Left cardiac atrium (tissue), 4 donors: ENCODE measurements around the gene FGF11. TPM values are rescaled to one million over a fixed set of nuclear protein-coding genes. Genes with fewer than 3 reads are reported as not detected.

ENCODE experiments used
- ATAC-seq, 2 donors: fragments of 200-7000 bp; cut with Tn5 transposase; one replicate each; pipeline ENCODE4 v1.9.1; 2020; ENCODE audit warnings: mild to moderate bottlenecking in 2 of 2, moderate library complexity in 2 of 2
- DNase-seq: peaks from one replicate; pipeline ENCODE4 v3.0.0-alpha.2; 2020
- intact Hi-C, 2 donors: fragments of 100-400 bp; cut with DNase I; formaldehyde crosslinking; loops; one replicate each; pipeline versions ENCODE4 v1.14.1 to v1.15.1; 2022 to 2023
- long read RNA-seq: library from polyadenylated mRNA; unstranded; transcript quantifications from one replicate; pipeline ENCODE4 v2.0.0, GENCODE V29; 2021
- total RNA-seq, 2 donors: library from RNA; stranded (reverse); fragmentation: NEBNext Ultra II Directional; extraction: Animal tissue kit (Norgen Biotek cat#: 25700); gene quantifications; one replicate each; pipeline ENCODE4 v1.2.1, GENCODE V29; 2021
- donor health status: DM: no; HTN: yes; CAD: no.
- donor health status: DM: no; HTN: yes; CAD: no; lungs with severe emphysema.
- donor health status: DM: yes; HTN: yes; CAD: no.
- donor health status: Dilated cardiomyopathy.

Gene FGF11
- total RNA-seq = 10 to 100 TPM; 20.5 to 24.6 TPM
- long read RNA-seq, partial matches to known transcripts = 3 of 8 reads
- long read RNA-seq, other reads (novel, unspliced or antisense) = 1 of 8 reads

DNA sequence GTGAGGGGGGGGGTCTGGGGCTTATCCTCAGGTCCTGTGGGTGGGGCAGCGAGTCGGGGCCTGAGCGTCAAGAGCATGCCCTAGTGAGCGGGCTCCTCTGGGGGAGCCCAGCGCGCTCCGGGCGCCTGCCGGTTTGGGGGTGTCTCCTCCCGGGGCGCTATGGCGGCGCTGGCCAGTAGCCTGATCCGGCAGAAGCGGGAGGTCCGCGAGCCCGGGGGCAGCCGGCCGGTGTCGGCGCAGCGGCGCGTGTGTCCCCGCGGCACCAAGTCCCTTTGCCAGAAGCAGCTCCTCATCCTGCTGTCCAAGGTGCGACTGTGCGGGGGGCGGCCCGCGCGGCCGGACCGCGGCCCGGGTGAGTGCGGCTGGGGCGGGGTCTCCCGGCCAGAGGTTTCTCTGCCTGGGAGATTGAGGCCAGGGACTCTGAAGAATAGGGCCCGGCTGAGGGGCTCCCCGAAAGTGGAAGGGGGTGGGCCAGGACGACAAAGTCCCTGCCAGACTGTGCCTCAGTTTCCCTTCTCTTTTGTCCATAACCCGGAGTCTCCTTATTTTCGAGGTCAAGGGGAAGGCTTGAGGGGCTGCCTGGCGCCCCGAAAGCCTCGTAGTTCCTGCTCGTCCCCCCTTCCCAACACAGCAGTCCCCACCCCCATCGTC is at the start of gene FGF11:
Gene FGF11, plus strand, starts transcription at position 51 of the 651 bp plus-strand sequence. Its CDS starts 109 bp downstream, at position 160.
- DNase-seq = no peak
- intact Hi-C loops = loop anchor here (2.0 to 10.0 kb wide), 5 partner anchors 45 to 125 kb away; partner anchors contain the start of genes SENP3 (in 2 of the 2), POLR2A (in 1 of the 2) and TMEM95 (in 1 of the 2)
- ATAC-seq = no peak

DNA sequence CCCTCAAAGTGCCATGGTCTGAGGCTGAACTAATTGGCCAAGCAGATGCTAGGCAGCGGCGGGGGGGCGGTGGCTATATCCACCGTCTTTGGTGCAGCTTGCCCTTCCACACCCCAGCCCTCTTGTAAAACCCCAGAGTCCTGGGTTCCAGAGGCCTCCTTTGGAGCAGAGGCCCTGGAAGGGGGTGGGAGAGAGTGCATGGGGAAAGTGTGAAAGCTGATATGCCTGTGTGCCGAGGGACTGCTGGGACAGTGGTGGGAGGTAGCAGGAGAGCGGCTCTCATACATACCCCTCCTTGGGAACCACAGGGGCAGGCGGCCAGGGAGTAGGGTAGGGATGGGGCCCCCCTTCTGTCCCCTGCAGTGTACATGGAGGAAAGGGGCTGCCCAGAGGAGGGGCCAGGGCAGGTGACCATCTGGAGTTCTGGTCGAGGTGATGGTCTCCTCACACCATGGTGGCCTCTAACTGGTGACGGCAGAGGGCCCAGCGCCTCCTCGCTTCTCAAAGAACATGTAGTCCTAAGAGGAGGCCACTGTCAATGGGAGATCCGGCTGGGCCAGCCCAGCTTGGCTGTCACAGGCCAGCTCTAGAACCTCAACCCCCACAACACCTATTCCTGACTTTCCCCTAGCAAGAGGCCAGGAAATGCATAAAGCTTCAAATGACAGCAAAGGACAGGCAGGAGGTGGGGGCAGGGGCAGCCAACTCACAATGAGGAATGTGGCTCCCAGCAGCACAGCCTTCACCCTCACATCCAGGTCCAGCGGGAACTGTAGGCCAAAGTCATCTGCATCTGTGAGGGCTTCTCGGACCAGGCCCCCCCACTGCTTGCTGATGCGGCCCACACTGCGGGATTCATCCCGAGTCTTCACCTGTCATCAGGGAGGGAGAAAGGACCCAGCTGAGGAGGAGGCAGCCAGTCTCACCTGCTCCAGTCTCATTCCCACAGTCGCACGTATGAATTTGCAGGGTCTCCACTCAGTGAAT is 49.1 kb upstream of the FGF11 start:
- DNase-seq (no peak), ATAC-seq (no peak)
- intact Hi-C loops = loop anchor here in 1 of 2 donors (5.0 kb wide), 1 partner anchor 33 kb away; the partner anchor contains the start of gene TMEM95

DNA sequence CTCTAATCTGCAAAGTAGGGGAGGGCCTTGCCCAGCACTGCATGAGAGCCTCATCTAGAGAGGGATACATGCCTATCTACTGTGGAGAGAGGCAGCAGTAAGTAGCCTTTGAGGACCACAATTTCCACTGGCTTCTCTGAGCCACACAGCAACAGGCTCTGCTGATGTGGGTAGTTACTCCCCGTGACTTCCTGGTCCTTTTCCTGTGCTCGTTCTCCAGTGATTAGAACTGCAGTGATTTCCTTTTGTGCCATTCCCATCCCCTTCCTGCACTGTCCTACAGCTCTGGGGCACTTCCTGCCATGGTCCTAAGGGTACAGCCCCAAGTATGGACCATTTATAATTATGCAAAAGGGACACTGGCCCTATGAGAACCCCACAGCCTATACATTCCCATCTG is 48.0 kb upstream of the FGF11 start:
- ATAC-seq (no peak), DNase-seq (no peak)
- intact Hi-C loops = loop anchor here in 1 of 2 donors (5.0 kb wide), 1 partner anchor 34 kb away; the partner anchor contains the start of gene TMEM95

DNA sequence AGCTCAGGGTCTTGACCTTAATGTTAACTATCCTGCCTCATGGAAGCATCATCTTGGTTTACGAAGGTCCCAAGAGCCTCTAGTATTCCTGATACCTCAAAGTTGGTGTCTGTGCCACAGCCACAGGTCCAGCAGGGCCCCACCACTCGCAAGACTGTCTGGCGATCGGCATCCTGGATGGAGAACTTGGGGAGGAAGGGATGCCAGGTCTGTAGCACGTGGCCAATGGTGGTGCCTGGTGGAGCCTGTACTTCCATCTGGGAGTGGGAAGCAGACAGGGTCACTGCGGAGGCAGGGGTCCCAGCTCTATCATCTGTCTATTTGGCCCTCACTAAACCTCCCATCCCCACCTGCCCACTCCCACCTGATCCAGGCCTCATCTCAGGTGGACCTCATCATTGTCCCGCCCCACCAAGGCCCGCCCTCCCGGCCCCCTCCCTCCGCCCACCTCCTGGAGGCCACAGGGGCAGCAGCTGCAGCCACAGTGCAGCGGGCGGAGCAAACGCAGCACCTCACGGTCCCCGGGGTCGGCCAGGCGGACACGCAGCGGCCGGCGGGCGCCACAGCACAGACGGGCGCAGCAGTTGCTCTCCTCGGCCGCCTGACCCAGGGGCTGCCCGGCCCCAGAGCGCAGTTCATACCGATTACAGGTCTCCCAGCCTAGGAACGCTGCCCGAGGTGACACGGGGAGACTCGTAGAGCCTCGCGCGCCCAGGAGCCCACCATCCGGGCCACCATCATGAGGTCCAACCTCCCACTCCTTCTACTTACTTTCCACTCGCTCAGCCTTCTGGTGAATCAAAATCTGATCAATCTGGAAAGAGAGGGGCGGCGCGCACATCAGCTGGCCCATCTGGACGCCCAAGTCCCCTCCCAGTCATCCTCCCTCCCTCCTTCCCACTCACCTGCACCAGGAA is 46.4 kb upstream of the FGF11 start:
- DNase-seq (no peak), ATAC-seq (no peak)
- intact Hi-C loops = loop anchor here in 1 of 2 donors (5.0 kb wide), 1 partner anchor 36 kb away; the partner anchor contains the start of gene TMEM95

DNA sequence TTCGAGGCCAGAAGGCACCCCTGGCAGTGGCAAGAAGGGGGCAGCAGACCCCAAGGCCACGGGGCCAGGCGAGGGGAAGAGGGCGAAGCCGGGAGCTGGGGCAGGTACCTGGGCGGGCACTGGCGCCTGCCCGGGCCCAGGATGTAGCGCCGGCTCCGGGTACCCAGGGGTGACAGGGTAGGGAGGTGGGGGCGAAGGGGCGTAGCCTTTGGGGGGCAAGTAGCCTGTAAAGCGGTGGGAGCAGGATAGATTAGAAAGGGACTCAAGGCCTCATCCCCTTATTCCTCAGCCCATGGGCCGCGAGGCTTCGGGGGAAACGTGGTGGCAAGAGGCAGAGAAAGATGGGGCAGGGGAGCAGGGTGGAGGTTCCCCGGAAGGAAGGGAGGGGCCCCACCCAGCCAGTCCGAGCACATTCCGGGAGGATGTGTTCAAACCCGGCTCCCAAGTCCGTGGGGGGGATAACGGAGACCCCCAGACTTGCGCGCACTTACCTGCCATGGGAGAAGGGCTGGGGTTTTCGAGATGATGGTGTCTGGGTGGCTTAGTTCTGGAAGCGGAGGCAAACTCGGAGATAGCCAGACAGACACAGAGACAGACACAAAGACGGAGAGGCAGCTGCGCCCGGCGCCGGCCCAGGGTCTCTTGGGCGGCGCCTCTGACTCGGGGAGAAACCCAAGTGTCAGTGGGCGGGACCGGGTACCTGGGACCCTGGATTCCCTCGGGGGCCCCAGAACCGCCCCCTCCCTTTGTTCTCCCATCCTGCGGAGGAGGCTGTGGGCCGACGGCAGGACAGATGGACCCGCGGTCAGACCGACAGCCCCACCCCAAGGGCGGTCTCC is 45.5 kb upstream of the FGF11 start:
- intact Hi-C loops = loop anchor here in 1 of 2 donors (5.0 kb wide), 1 partner anchor 37 kb away; the partner anchor contains the start of gene TMEM95
- DNase-seq (no peak), ATAC-seq (peak; percentile 19 to 35)

DNA sequence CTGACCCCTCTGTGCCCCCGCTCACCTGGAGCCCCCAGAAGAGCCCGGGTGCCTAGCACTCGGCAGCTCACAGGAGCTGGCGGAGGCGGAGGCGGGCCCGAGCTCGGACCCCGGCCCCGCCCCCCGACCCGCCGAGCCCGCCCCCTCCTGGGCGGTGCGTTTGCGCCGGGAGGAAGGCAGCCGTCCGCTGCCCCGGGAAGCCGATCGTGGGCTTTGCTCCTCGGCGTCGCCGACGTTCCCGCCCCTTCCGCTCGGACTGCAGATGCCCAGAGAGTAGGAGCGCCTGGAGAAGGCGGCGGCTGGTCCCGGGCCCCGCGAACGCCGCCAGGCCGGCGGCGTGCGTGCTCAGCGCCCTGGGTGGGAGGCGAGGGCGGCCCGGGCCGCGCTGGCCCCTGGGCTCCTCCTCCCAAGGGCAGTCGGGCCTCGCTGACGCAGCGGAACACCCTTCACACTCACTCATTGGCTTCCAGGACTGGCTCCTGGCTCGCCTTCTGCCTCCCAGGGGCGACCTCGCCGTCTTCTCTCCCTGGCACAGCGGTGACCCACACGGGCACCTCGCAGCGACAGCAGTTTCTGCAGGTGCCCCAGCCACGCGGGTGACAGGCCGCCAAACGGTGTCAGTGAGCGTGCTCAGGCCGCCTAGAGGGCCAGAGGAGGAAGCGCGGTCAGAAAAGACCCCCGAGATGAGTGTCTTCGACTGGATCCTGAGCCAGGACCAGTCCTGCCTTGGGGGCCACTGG is 44.7 kb upstream of the FGF11 start, which contains the start of gene PLSCR3:
Gene PLSCR3, minus strand, starts transcription at position 74 of the 740 bp plus-strand sequence. CDS start 415 bp downstream, outside the sequence.
- intact Hi-C loops = loop anchor here in 1 of 2 donors (5.0 kb wide), 1 partner anchor 37 kb away; the partner anchor contains the start of gene TMEM95
- DNase-seq (peak; percentile 92), ATAC-seq (peak; percentile 95)

GRCh38 chr17:7396147-7396546 is 43.2 kb upstream of the FGF11 start:
- ATAC-seq (no peak), DNase-seq (no peak)
- intact Hi-C loops = no loop called here

- DNase-seq (no peak), ATAC-seq (no peak)
- intact Hi-C loops = no loop called here
Observed at GRCh38 chr17:7398612-7399011, 40.7 kb upstream of the FGF11 start.

GRCh38 chr17:7403043-7403726 is 36.1 kb upstream of the FGF11 start:
- intact Hi-C loops = no loop called here
- DNase-seq = peak; percentile 73
- ATAC-seq = peak; percentile 4 to 13

GRCh38 chr17:7403727-7403976 is 35.7 kb upstream of the FGF11 start:
- ATAC-seq = peak; percentile 51 to 54
- intact Hi-C loops = no loop called here
- no peak for DNase-seq

- ATAC-seq (peak; percentile 91 to 94), DNase-seq (peak; percentile 99)
- intact Hi-C loops = loop anchor here in 1 of 2 donors (2.0 kb wide), 1 partner anchor 31 kb away; the partner anchor contains the start of gene TMEM102
Observed at GRCh38 chr17:7403977-7404736, 35.2 kb upstream of the FGF11 start, which contains the start of gene TMEM256. Gene TMEM256, minus strand, starts transcription at chr17:7404097. Its CDS starts 13 bp downstream, at chr17:7404084.

GRCh38 chr17:7404737-7405349 is 34.5 kb upstream of the FGF11 start:
- DNase-seq (peak; percentile 73), ATAC-seq (peak; percentile 52 to 65)
- intact Hi-C loops = loop anchor here in 1 of 2 donors (2.0 kb wide), 1 partner anchor 30 kb away; the partner anchor contains the start of gene TMEM102

DNA sequence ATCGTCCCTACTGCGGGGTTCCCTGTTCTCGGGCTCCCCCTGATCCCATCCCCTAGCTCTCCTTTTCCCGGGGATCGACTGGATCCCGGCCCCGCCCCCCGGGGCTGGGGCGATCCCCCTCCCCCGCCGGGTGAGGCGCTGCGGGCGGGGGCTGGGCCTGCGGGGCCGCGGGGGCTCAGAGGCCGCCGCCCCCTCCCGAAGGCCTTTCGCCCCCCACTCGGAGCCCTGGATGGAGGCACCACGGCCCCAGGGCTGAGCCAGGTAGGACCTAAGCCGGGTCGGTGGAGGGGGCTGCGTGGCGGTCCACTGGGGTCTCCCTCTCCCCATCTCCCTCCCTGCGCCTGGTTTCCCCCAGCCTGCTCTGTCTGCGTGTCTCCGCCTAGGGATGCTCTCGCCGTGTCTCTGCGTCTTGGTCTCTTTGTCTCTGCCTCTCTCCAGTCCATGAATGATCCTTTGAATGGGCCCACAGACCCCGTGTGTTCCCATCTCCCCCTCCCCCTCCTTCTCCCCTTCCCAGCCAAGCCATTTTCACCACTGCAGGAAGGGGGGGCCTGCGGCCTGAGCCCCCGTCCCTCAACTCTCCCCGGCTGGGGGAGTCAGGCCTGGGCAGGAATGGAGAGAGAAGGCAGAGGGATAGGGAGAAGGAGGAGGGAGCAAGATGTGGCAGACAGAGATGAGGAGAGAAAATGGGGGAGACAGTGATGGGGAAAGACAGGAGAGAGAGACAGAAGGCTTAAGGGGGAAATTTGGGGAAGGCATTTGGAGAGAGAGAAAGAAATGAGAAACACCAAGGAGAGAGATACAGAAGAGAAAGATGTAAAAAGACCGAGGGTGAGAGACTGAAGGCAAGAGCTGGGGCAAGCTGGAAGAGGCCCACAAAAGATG is 33.7 kb upstream of the FGF11 start:
- no peak for ATAC-seq
- intact Hi-C loops = loop anchor here in 1 of 2 donors (2.0 kb wide), 1 partner anchor 29 kb away; the partner anchor contains the start of gene TMEM102

More for the DNA sequence above, 33.7 kb upstream of the FGF11 start:
- no peak for DNase-seq
